GM10266 (cell line): ENCODE results near the gene HOMER1.

ENCODE experiments used
- DNase-seq: peaks from one replicate; pipeline ENCODE4 v3.0.0; 2012; ENCODE audit errors: extremely low spot score
- CTCF ChIP-seq: IDR thresholded peaks from 2 replicates; pipeline ENCODE4 v1.5.1; 2012; ENCODE audit warnings: mild to moderate bottlenecking, low read depth; ENCODE audit not compliant: control insufficient read depth, insufficient read depth; ENCODE audit errors: missing control alignments

The HOMER1 gene

GRCh38 chr5:79499640-79500273 is 14.2 kb downstream of the HOMER1 start:
- DNase-seq, result no peak
- no peak for TF ChIP-seq CTCF

GRCh38 chr5:79495311-79495710 is 18.6 kb downstream of the HOMER1 start:
- DNase-seq, result no peak
- TF ChIP-seq CTCF, result no peak

GRCh38 chr5:79493596-79494345 is 20.2 kb downstream of the HOMER1 start:
- no peak for TF ChIP-seq CTCF

GRCh38 chr5:79491690-79492317 is 22.1 kb downstream of the HOMER1 start:
- no peak for DNase-seq
- no peak for TF ChIP-seq CTCF

More at GRCh38 chr5:79493596-79494345, 20.2 kb downstream of the HOMER1 start:
- no peak for DNase-seq

- no peak for DNase-seq
- TF ChIP-seq CTCF, result no peak
These were observed 23.5 kb downstream of the HOMER1 start for GRCh38 chr5:79490323-79490936.

GRCh38 chr5:79489773-79490172 is 24.2 kb downstream of the HOMER1 start:
- no peak for TF ChIP-seq CTCF
- DNase-seq, result no peak
